Mesenchymal stem cell (in vitro differentiated cells and primary cell): ENCODE data around the gene ROBO2.

ENCODE experiments used
- DNase-seq: peaks from one replicate; pipeline ENCODE4 v3.0.0-alpha.2; 2013
- H2AFZ ChIP-seq: one replicate; pipeline ENCODE4 v1.6.1; 2013; ENCODE audit warnings: low read depth, mild to moderate bottlenecking, control low read depth, inconsistent platforms, low read length, moderate library complexity
- H2AK5ac ChIP-seq: 2 replicates; pipeline ENCODE4 v1.6.1; 2013; ENCODE audit warnings: low read length, moderate library complexity, mild to moderate bottlenecking, inconsistent platforms; ENCODE audit not compliant: severe bottlenecking
- H2BK120ac ChIP-seq: one replicate; pipeline ENCODE4 v1.6.1; 2013; ENCODE audit warnings: low read depth, mild to moderate bottlenecking, inconsistent platforms, low read length, moderate library complexity
- H2BK12ac ChIP-seq, 2 experiments: one replicate each; pipeline ENCODE4 v1.6.1; 2013; ENCODE audit warnings: inconsistent platforms in 2 of 2, low read length in 2 of 2, mild to moderate bottlenecking in 2 of 2, moderate library complexity in 2 of 2, control low read depth in 1 of 2
- H2BK15ac ChIP-seq: one replicate; pipeline ENCODE4 v1.6.1; 2013; ENCODE audit warnings: mild to moderate bottlenecking, low read depth, inconsistent platforms; ENCODE audit not compliant: poor library complexity, severe bottlenecking
- H2BK5ac ChIP-seq: 2 replicates; pipeline ENCODE4 v1.6.1; 2013; ENCODE audit warnings: low read depth, mild to moderate bottlenecking, low read length, control low read depth, inconsistent platforms; ENCODE audit not compliant: poor library complexity, severe bottlenecking
- H3K14ac ChIP-seq, 2 experiments: one replicate each; pipeline ENCODE4 v1.6.1; 2013; ENCODE audit warnings: inconsistent platforms in 2 of 2, low read length in 2 of 2, control low read depth in 1 of 2, mild to moderate bottlenecking in 1 of 2, moderate library complexity in 1 of 2
- H3K18ac ChIP-seq, 2 experiments: one replicate each; pipeline ENCODE4 v1.6.1; 2013; ENCODE audit warnings: inconsistent platforms in 2 of 2, low read length in 2 of 2, control low read depth in 1 of 2, low read depth in 1 of 2, mild to moderate bottlenecking in 1 of 2
- H3K23ac ChIP-seq, 2 experiments: one replicate each; pipeline ENCODE4 v1.6.1; 2013; ENCODE audit warnings: inconsistent platforms in 2 of 2, low read length in 2 of 2, mild to moderate bottlenecking in 2 of 2, moderate library complexity in 2 of 2, control low read depth in 1 of 2
- H3K27ac ChIP-seq: 2 replicates; pipeline ENCODE4 v1.5.1; 2013; ENCODE audit warnings: mild to moderate bottlenecking, moderate library complexity, low read length, control low read depth, inconsistent platforms; ENCODE audit not compliant: poor library complexity, severe bottlenecking
- H3K27me3 ChIP-seq, 2 experiments: 2 replicates each; pipeline versions ENCODE4 v1.6.1 to v1.7.0; 2013; ENCODE audit warnings: low read length in 2 of 2, mild to moderate bottlenecking in 2 of 2, moderate library complexity in 2 of 2, control low read depth in 1 of 2, inconsistent platforms in 1 of 2; ENCODE audit not compliant: control insufficient read depth in 1 of 2, insufficient read depth in 1 of 2
- H3K36me3 ChIP-seq, 2 experiments: 2 replicates each; pipeline versions ENCODE4 v1.6.1 to v1.7.0; 2013; ENCODE audit warnings: low read length in 2 of 2, control low read depth in 1 of 2, inconsistent platforms in 1 of 2, low read depth in 1 of 2, mild to moderate bottlenecking in 1 of 2; ENCODE audit not compliant: insufficient read depth in 2 of 2, control insufficient read depth in 1 of 2
- H3K4ac ChIP-seq, 2 experiments: one replicate each; pipeline ENCODE4 v1.6.1; 2013; ENCODE audit warnings: inconsistent platforms in 2 of 2, low read length in 2 of 2, mild to moderate bottlenecking in 2 of 2, moderate library complexity in 2 of 2, control low read depth in 1 of 2, low read depth in 1 of 2
- H3K4me1 ChIP-seq: 2 replicates; pipeline ENCODE4 v1.6.1; 2013; ENCODE audit warnings: low read depth, low read length, control low read depth; ENCODE audit not compliant: control insufficient read depth, insufficient read depth
- H3K4me2 ChIP-seq: 2 replicates; pipeline ENCODE4 v1.6.1; 2013; ENCODE audit warnings: low read length, mild to moderate bottlenecking, inconsistent platforms; ENCODE audit not compliant: poor library complexity, severe bottlenecking
- H3K4me3 ChIP-seq, 2 experiments: 2 replicates each; pipeline versions ENCODE4 v1.5.1 to v1.7.0; 2013; ENCODE audit warnings: low read length in 2 of 2, mild to moderate bottlenecking in 2 of 2, control low read depth in 1 of 2, low read depth in 1 of 2; ENCODE audit not compliant: insufficient read depth in 1 of 2
- H3K79me1 ChIP-seq: replicated peaks from 2 replicates; pipeline ENCODE4 v1.6.1; 2013; ENCODE audit warnings: mild to moderate bottlenecking, control low read depth, low read length, inconsistent platforms; ENCODE audit not compliant: poor library complexity, severe bottlenecking
- H3K9ac ChIP-seq: 2 replicates; pipeline ENCODE4 v1.7.0; 2013; ENCODE audit warnings: mild to moderate bottlenecking, low read length, moderate library complexity
- H3K9me3 ChIP-seq: 2 replicates; pipeline ENCODE4 v1.7.0; 2013; ENCODE audit warnings: mild to moderate bottlenecking, low read length; ENCODE audit not compliant: control insufficient read depth
- H4K8ac ChIP-seq: one replicate; pipeline ENCODE4 v1.6.1; 2013; ENCODE audit warnings: inconsistent platforms, mild to moderate bottlenecking, low read length, moderate library complexity
- H4K91ac ChIP-seq: one replicate; pipeline ENCODE4 v1.6.1; 2013; ENCODE audit warnings: mild to moderate bottlenecking, low read length, inconsistent platforms
- WGBS: methylation state at CpG from one replicate; pipeline ENCODE4 v1.1.7; 2013; ENCODE audit warnings: mixed read lengths; 5-methylcytosine and 5-hydroxymethylcytosine counted together

Gene ROBO2

GRCh38 chr3:77309460-77309859 is 269.6 kb downstream of the ROBO2 start:
- H2BK120ac ChIP-seq: no peak overlapping the region
- no peak overlapping the region for H3K18ac ChIP-seq
- H2AFZ ChIP-seq: no peak overlapping the region
- no peak overlapping the region for H2AK5ac ChIP-seq
- no peak overlapping the region for H3K23ac ChIP-seq
- H3K27ac ChIP-seq: no peak overlapping the region
- no peaks in the 10 kb centered on the region for H3K9me3 ChIP-seq
- no peak overlapping the region for H3K4ac ChIP-seq
- no peak overlapping the region for H2BK5ac ChIP-seq
- no peak for DNase-seq
- H2BK15ac ChIP-seq: no peak overlapping the region
- H3K4me1 ChIP-seq: no peaks in the 10 kb centered on the region
- H3K27me3 ChIP-seq: no peaks in the 10 kb centered on the region
- H3K4me3 ChIP-seq: no peak overlapping the region
- no peak overlapping the region for H3K14ac ChIP-seq
- no peak overlapping the region for H4K8ac ChIP-seq
- H3K9ac ChIP-seq: no peak overlapping the region
- H3K36me3 ChIP-seq: no peaks in the 10 kb centered on the region
- no peak overlapping the region for H4K91ac ChIP-seq
- no peak overlapping the region for H3K4me2 ChIP-seq
- no peaks in the 10 kb centered on the region for H3K79me1 ChIP-seq
- H2BK12ac ChIP-seq: no peak overlapping the region

DNA sequence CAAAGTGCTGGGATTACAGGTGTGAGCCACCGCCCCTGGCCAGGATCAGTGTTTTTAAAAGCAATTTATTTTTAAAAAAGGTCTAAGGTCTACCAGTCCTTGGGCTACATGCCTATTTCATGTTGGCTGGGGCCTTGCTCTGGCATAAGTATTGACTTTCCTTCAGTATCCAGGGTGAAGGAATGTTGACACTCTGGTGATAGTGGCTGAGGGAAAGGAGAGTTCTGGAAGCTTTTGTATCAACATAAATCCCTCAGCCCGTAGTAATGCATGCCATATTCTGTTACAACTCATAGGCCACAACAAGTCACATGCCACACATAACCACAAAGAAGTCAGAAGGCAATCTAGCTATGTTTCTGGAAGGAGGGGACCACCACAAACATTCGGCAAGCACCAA is 273.9 kb downstream of the ROBO2 start:
- Histone ChIP-seq H3K14ac (no peak overlapping the region), H2AK5ac (no peak overlapping the region), H2BK12ac (no peak overlapping the region), H3K36me3 (no peaks in the 10 kb centered on the region), H3K79me1 (no peaks in the 10 kb centered on the region), H4K91ac (no peak overlapping the region), H3K27ac (no peak overlapping the region), H3K23ac (no peak overlapping the region), H3K4ac (no peak overlapping the region), H2BK120ac (no peak overlapping the region), H3K4me1 (peaks cover 2% of the 10 kb centered on the region), H3K4me2 (no peak overlapping the region), H3K27me3 (no peaks in the 10 kb centered on the region), H3K9ac (no peak overlapping the region), H2BK15ac (no peak overlapping the region), H3K18ac (no peak overlapping the region), H2BK5ac (no peak overlapping the region), H3K4me3 (no peak overlapping the region), H3K9me3 (no peaks in the 10 kb centered on the region), H2AFZ (no peak overlapping the region), H4K8ac (no peak overlapping the region)
- DNase-seq: no peak
- WGBS: 84% methylated on average over 3 of the region's 3 CpGs

GRCh38 chr3:77319711-77320110 is 279.8 kb downstream of the ROBO2 start:
- H3K27me3 ChIP-seq: no peaks in the 10 kb centered on the region
- no peak overlapping the region for H3K9ac ChIP-seq
- H4K8ac ChIP-seq: no peak overlapping the region
- 33% methylated on average over 1 of the region's 2 CpGs for WGBS
- no peak overlapping the region for H2BK12ac ChIP-seq
- no peak overlapping the region for H2AFZ ChIP-seq
- H3K14ac ChIP-seq: no peak overlapping the region
- no peak overlapping the region for H3K27ac ChIP-seq
- H3K9me3 ChIP-seq: no peaks in the 10 kb centered on the region
- H3K23ac ChIP-seq: no peak overlapping the region
- H2BK5ac ChIP-seq: no peak overlapping the region
- H2BK120ac ChIP-seq: no peak overlapping the region
- no peak overlapping the region for H2AK5ac ChIP-seq
- peak; percentile 41 for DNase-seq
- no peak overlapping the region for H3K4me2 ChIP-seq
- H3K36me3 ChIP-seq: no peaks in the 10 kb centered on the region
- H3K4me3 ChIP-seq: no peak overlapping the region
- H4K91ac ChIP-seq: no peak overlapping the region
- H3K18ac ChIP-seq: no peak overlapping the region
- peaks cover 5% of the 10 kb centered on the region for H3K4me1 ChIP-seq
- no peak overlapping the region for H2BK15ac ChIP-seq
- no peaks in the 10 kb centered on the region for H3K79me1 ChIP-seq
- H3K4ac ChIP-seq: no peak overlapping the region

- Histone ChIP-seq H4K91ac (no peak overlapping the region), H3K27ac (no peak overlapping the region), H3K4me1 (peaks cover 5% of the 10 kb centered on the region), H2BK15ac (no peak overlapping the region), H3K18ac (no peak overlapping the region), H3K79me1 (no peaks in the 10 kb centered on the region), H3K4me2 (no peak overlapping the region), H3K23ac (no peak overlapping the region), H2BK12ac (no peak overlapping the region), H3K9me3 (no peaks in the 10 kb centered on the region), H3K14ac (no peak overlapping the region), H2BK5ac (no peak overlapping the region), H2AFZ (no peak overlapping the region), H3K27me3 (no peaks in the 10 kb centered on the region), H3K36me3 (no peaks in the 10 kb centered on the region), H3K4me3 (no peak overlapping the region), H3K9ac (no peak overlapping the region), H2AK5ac (no peak overlapping the region), H2BK120ac (no peak overlapping the region), H3K4ac (no peak overlapping the region), H4K8ac (no peak overlapping the region)
- whole genome bisulfite sequencing: no CpG with 5 or more reads among the region's 3 CpGs
- DNase-seq: peak; percentile 60
These were observed 280.6 kb downstream of the ROBO2 start for GRCh38 chr3:77320514-77320913.
